Hematopoietic multipotent progenitor cell (in vitro differentiated cells): ENCODE results near the gene TLR9. TPM values are rescaled to one million over a fixed set of nuclear protein-coding genes. Genes with fewer than 3 reads are reported as not detected.
A peak's percentile ranks its signal among the peaks of the same experiment; 100 is the strongest.

Experiments used
- DNase-seq, 3 donors: peaks; one replicate each; pipeline ENCODE4 v3.0.0-alpha.2; 2011 to 2015; ENCODE audit warnings: low read depth in 2 of 3, low spot score in 2 of 3
- total RNA-seq: library from RNA; depleted of rRNA; stranded (reverse); fragments of >200 nt; gene quantifications from one replicate; pipeline ENCODE4 v1.2.3, GENCODE V29; 2012

TLR9 gene
- total RNA-seq, 1 donor = under 0.01 TPM

DNA sequence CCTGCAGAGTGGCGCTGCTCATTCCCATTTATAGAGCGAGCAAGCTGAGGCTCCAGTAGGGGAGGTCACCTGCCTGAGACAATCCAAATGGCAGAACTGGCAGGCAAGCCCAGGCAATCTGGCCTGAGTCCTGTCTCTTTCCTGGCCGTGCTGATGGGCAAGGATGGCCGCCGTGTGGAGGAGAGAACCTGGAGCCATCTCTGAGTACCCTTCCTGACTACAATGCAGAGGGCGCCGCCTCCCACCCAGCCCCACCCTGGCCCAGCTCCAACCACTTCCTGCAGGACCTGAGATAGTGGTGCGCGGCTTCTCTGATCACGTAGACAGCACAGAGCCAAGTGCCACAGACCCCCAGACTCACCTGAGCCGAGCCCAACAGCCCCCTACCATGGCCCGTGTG lies 7.0 kb downstream of the TLR9 start:
- no peak for DNase-seq

DNA sequence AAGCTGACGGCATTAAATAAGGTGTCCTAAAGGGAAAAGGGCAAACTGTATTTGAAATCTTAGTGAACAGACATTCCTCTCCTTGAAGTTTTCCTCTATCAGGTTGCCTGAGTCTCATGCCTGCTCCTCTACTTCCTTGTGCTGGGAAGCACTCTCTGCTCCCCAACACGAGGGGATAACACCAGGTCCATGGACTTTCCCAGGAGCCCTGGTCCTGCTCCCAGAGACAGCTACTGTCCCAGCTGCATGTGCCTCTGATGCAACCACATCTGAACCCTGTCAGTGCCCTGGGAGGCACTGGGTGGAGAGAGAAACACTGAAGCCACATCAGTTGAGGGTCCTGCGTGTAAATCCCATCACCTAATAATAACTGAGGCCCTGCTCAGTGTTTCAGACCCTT lies 7.4 kb downstream of the TLR9 start:
- DNase-seq = no peak

DNA sequence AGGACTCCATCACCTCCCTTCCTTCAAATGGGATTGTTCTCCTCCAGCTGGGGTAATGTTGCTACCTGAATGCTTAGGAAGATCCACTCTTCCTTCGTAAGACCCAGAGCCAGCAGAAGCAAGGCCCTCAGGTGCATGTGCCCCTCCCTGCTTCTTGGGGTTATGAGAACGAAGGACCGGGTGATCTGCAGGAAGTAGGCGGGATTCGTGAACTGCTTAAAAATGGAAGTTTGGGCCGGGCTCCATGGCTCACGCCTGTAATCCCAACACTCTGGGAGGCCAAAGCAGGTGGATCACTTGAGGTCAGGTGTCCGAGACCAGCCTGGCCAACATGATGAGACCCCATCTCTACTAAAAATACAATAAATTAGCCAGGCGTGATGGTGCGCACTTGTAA lies 8.0 kb downstream of the TLR9 start:
- no peak for DNase-seq

DNA sequence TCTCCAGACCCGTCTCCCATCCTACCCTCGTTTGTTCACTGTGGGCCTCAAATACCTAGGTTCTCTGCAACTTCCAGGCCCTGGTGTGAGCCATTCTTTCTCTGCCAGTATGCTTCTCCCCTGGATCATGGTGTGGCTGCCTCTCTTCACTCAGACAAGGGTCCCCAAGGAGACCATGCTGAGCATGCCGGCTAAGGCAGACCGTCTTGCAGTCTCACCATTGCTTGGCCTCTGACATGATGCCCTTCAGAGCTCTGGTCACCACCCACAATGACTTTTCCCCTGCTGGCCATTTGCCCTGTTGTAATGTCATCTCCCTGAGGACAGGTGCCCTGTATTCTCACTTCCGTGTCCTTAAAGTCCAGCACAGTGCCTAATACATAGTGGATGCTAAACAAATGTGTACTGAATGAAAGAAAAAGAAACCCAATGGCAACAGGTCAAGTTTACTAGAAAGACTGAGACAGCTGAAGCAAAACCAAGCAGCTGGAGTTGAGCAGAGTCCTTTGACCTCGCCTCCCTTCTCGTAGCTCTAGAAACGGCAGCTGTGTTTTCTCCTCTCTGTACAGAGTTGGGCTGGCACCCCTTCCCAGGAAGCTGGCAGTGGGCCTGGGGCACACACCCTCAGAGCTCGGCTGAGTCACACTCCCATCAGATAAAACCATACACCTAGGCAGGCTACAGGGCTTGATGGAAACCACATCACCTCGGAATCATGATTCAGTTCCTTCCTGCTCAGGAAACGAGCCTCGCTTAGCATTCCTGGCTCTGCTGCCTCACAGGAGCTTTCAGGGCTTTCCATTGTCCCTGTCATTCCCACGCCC lies 8.6 kb downstream of the TLR9 start:
- peak in 2 of 3 donors; percentile 62 to 79 for DNase-seq

DNA sequence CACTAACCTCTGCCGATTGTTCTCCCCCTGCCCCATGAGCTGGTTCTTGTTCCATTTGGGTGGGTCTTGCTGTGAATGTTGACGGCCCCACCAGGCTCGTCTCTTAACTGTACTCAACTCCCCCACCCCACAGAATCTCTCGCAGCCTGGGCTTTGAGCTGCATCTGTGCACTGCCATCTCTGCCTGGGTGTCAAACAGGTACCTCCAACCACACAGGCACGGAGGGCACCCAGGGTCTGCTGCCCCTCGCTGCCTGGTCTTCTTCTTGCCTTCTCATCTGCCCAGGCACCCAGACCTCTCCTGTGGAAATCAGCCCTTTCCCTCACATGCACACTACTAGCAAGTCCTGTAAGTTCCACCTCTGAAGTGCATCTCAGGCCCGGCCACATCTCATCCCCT lies 10.1 kb downstream of the TLR9 start:
- DNase-seq = no peak

DNA sequence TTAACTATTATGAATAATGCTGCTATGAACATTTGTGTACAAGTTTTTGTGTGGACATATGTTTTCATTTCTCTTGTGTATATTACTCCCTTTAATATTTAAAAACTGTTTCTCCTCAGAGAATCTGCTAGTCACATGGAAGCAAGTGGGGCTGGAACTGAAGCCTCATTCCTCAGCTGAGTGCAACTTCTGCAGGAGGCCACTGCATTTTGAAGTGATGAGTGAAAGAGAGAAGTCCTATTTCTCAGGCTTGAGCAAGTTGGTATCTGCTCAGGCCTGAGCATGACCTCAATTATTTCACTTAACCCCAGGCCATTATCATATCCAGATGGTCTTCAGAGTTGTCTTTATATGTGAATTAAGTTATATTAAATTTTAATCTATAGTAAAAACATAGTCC lies 11.5 kb downstream of the TLR9 start:
- DNase-seq = no peak

DNA sequence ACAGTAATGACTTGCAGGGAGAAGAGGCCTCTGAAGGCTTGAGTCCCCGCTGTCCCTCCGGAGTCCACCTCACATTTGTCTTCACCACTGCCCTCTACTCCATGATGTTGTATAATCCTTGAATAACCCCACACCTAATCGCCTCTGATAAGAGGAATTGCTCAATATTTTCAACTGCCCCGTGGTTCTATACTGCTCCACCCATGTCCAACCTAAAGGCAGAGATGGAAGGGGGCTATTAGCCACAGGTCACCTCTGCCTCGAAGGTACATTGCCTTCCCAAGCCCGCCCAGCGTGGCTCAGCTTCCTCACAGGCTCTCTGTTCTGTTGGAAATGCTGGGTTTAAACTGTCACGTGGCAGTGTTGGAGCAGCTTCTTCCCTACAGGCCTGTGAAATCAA lies 12.4 kb downstream of the TLR9 start:
- no peak for DNase-seq

DNA sequence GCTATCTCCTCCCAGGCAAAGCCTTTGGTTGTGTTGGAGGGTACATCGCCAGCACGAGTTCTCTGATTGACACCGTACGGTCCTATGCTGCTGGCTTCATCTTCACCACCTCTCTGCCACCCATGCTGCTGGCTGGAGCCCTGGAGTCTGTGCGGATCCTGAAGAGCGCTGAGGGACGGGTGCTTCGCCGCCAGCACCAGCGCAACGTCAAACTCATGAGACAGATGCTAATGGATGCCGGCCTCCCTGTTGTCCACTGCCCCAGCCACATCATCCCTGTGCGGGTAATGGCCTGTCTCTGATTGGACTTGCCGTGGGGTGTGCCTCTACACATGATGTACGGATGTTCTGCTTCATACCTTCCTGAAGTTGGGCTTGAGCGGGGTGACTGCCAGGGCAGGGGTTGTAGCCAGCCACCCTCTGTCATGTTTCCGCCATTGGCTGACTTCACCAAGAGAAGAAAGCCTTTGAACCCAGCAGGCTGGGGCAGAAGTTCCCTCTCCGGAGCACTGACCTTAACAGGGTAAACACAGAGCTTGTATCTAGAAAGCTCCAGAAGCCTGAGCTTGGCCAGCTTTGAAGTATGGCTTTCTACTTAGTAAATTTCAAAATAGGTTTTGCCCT lies 14.1 kb downstream of the TLR9 start:
- no peak for DNase-seq

DNA sequence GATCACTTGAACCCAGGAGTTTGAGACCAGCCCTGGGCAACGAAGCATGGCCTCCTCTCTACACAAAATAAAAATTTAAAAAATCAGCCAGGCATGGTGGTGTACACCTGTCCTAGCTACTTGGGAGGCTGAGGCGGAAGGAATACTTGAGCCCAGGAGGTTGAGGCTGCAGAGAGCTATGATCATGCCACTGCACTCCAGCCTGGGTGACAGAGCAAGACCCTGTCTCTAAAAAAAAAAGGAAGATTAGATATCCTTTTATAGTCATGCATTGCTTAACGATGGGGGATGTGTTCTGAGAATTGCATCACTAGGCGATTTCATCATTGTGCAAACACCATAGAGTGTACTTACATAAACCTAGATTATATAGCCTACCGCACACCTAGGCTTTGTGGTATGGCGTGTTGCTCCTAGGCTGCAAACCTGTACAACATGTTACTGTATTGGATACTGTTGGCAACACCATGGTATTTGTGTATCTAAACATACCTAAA lies 14.8 kb downstream of the TLR9 start:
- DNase-seq = no peak

DNA sequence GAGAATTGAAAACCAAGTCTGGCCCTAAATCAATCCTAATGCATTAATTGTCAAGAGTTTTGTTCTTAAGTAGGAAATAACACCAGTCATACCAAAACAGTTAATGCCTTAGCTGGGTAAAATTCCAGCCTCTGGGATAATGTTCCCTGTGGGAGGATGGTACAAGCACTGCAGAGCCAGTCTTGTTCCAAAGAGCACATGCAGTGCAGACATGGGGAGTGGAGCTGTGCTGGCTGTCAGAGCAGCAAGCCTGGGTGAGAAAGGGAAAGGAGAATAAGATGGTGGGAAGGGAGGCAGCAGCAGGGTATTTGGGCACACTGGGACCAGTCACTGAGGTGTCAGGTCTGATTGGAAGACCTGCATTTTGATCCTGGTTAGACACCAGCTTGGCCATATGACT lies 15.4 kb downstream of the TLR9 start:
- DNase-seq = no peak

DNA sequence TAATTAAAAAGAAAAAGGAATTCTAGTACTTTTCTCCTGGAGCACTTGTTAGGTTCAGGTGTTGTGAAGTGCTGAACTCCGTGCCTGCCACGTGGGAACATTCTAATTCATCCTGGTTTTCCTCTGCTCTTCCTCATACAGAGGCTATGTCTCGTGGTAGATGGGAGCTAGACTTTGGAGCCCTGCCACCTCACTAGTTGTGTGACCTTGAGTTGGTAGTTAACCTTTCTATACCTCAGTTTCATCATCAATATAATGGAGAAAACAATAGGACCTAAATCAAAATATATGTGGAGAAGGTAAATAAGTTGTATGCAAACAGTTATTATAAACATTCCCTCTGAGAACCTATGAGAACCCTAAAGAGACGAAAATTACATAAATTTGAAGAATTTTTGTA lies 16.9 kb downstream of the TLR9 start:
- DNase-seq = no peak

DNA sequence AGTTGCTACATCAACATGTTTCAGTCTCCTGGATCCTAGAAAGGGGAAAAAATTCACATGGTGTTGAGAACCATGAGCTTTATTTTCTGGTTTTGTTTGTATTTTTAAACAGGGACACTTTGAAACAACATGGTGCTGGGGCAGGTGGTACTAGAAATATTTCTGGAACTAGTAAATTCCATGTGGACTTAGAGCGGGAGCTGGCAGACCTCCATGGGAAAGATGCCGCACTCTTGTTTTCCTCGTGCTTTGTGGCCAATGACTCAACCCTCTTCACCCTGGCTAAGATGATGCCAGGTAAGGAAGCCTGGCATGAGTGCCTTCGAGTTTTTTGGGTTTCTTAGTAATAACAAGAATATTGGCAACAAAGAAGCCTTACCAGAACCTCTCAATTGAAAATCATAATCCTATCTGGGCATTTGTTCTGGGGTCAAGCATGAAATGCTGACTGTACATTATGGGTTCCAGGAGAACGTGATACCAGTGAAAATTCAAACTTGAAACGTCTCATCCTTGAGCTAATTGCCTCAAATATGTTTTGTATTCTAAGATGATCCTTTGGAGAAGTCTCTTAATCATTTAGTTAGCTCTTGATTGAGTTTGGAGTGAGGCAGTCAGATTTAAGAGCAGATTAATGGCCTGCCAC lies 19.6 kb downstream of the TLR9 start:
- DNase-seq = no peak

DNA sequence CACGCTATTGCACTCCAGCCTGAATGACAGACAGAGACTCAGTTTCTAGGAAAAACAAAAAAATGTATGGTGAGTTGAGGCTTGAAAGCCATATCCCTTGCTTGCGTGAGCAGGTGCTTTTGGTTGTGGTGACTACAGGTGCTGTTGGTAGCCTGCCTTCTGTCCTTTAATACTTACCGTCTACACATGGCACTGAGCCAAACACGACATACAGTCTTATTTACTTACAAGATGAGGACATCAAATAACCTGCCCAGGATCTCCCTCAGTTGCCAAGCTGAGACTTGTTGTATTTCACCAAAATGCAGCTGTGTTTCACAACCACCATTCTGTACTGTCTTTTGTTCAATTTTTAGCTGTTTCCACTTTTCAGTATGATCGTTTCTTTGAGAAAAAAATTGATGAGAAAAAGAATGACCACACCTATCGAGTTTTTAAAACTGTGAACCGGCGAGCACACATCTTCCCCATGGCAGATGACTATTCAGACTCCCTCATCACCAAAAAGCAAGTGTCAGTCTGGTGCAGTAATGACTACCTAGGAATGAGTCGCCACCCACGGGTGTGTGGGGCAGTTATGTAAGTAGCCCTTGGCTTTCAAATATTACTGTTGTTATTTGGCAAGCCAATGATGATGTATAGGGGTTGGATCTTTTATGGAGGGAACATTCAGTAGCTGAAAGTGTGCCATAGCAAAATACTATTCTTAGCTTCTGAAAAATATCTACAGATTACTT lies 20.9 kb downstream of the TLR9 start:
- no peak for DNase-seq

DNA sequence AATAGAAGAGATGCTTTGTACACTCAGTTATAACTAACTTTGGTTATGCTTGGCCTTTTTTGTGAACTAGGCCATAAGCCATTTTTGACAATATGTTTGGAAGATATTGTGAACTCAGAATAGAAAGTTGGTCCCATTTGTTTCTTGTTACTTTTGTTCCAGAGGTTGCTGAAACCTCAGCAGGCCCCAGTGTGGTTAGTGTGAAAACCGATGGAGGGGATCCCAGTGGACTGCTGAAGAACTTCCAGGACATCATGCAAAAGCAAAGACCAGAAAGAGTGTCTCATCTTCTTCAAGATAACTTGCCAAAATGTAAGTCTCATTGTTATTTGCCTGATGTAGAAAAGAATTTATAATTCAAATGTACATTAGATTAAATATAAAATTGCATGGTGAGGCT lies 21.7 kb downstream of the TLR9 start:
- DNase-seq = no peak

DNA sequence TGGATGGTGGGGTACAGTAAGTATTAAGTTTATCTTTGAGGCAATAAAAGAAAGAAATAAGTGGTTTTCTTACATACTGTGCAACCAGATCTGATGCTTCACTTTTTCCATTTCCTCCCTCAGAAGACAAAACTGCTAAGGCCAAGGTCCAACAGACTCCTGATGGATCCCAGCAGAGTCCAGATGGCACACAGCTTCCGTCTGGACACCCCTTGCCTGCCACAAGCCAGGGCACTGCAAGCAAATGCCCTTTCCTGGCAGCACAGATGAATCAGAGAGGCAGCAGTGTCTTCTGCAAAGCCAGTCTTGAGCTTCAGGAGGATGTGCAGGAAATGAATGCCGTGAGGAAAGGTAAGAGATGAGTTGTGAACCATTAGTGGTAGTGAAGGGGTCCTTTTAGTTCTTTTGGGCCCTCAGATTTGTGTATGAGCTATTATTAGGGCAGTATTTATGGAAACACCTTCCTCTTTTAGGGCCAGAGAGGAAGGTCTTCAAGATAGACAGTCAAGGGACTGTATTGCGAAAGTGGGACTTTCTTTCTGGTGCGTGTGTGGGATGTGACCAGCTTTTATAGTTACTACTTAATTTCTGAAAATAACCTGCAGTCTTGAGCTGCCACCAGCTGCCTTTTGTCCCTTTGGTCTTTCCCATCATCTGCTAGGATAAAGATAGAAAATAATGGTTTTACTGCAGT lies 22.9 kb downstream of the TLR9 start:
- no peak for DNase-seq

DNA sequence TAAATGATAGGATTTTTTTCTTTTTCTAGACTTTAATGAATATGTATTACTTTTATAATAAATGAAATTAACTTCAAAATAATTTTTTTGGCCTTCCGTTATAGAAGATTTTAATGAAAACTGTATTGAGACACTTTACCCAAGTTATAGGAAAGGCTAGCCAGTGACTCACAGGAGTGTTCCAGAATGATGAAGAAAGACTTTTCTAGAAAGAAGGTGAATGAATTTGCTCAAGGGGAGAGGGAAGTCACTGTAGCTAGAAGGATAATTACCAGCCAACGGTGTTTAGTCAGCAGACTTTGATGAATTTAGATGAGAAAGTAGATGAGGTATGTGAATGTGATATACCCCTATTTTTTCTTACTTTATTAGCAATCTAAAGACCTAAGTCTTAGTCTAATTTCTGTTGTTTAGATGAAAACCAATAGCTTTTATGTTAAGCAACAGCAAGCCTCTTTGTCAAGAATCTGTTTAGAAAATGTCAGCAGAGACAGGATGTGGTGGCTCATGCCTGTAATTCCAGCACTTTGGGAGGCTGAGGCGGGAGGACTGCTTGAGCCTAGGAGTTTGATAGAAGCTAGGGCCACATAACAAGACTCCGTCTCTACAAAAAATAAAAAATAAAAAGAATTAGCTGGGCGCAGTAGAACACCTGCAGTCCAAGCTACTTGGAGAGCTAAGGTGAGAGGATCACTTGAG lies 24.3 kb downstream of the TLR9 start:
- no peak for DNase-seq

DNA sequence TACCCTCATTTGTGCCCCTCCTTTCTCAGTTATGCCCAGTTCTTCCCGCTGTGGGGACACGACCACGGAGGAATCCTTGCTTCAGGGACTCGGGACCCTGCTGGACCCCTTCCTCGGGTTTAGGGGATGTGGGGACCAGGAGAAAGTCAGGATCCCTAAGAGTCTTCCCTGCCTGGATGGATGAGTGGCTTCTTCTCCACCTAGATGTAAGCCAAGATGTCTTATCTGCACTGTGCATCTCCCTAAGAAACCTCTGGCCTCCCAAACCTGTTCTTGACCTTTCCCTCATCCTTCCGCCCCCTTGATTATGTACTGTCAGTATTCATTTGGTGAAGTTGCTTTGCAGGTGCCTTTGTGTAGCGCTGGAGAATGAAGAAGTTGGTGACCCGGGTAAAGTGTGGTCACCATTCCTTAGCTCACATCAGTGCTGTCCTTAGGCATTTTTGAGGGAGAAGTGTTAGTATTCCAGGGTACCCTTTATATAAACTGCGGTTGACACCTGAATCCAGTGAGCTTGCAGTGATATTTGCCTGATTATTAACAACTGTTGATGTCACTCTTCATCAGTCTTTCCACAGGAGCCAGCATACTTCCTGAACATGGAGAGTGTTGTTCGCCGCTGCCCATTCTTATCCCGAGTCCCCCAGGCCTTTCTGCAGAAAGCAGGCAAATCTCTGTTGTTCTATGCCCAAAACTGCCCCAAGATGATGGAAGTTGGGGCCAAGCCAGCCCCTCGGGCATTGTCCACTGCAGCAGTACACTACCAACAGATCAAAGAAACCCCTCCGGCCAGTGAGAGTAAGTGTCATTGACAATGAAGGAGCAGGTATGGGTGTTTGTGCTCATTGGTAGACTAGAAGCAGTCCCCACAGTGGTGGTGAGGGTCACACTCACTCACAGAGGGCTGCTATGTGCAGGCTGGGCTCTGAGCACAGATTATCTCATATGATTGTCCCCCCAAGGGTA lies 26.5 kb downstream of the TLR9 start:
- DNase-seq = no peak

DNA sequence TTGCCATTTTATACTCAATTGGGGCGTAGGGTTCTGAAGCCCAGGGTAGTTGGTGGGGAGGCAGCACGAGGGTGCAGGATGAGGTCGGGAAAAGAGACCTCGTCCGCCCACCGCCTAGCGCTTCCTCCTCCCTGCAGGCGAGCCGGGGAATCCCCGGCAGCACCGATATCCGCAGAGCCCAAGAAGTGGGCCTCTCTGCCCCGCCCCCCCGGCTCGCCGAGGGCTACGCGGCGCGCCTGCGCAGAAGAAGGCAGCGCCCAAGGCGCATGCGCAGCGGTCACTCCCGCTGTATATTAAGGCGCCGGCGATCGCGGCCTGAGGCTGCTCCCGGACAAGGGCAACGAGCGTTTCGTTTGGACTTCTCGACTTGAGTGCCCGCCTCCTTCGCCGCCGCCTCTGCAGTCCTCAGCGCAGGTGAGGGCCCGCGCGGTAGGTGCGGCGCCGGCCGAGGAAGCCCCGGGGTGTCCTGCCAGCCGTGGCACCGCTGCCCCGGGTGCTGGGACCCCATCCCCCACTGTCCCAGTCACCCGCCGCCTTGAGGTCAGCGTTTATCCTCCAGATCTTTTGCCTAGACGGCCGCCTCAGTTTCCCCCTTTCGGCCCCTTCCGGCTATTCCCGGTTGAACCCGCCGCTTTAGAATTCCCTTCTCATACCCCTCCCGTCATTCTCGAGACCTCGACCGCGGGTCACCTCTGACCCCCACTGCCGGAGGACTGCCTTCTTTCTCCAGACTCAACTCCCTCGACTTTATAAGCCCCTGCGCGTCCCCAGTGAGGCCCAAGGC lies 27.4 kb downstream of the TLR9 start, which contains the start of gene ALAS1:
Gene ALAS1 (plus strand): TSS at position 319 of the 784 bp plus-strand sequence. CDS start 1,082 bp downstream, outside the sequence.
- peak; percentile 90 to 98 (median 92) for DNase-seq
